HPDE6-E6E7 (cell line): Measurements from ENCODE around the gene LRRC49.
"Not testable (repeated sequence)": the region's sequence is repeated elsewhere in the genome, so short reads cannot be mapped to it uniquely, and the experiment has no call there.

ENCODE experiments used
- DNase-seq: peaks from one replicate; pipeline ENCODE4 v3.0.0; 2011; ENCODE audit warnings: missing footprints; ENCODE audit errors: extremely low spot score

LRRC49 gene

GRCh38 chr15:70892002-70892911 is at the start of gene LRRC49, which contains the start of gene THAP10:
LRRC49 (plus strand) TSS chr15:70892826; CDS start chr15:70892895, 69 bp downstream.
THAP10 (minus strand) TSS chr15:70892433; CDS start chr15:70892272, 161 bp downstream.
- peak; percentile 70 for DNase-seq

GRCh38 chr15:70845602-70846360 is 46.8 kb upstream of the LRRC49 start:
- DNase-seq = no peak

GRCh38 chr15:70851889-70852288 is 40.7 kb upstream of the LRRC49 start:
- no peak for DNase-seq

GRCh38 chr15:70852501-70853317 is 39.9 kb upstream of the LRRC49 start:
- peak; percentile 52 for DNase-seq

GRCh38 chr15:70853318-70853972 is 39.2 kb upstream of the LRRC49 start:
- DNase-seq = peak; percentile 63

GRCh38 chr15:70853973-70854665 is 38.5 kb upstream of the LRRC49 start, which contains the start of gene LARP6:
LARP6 (minus strand) TSS chr15:70854157; CDS start chr15:70854088, 69 bp downstream.
- DNase-seq = peak; percentile 20

GRCh38 chr15:70854666-70854976 is 38.0 kb upstream of the LRRC49 start:
- DNase-seq = peak; percentile 17

GRCh38 chr15:70855764-70856163 is 36.9 kb upstream of the LRRC49 start:
- DNase-seq = no peak

GRCh38 chr15:70856177-70856883 is 36.3 kb upstream of the LRRC49 start:
- DNase-seq = no peak

GRCh38 chr15:70856884-70857561 is 35.6 kb upstream of the LRRC49 start:
- peak; percentile 39 for DNase-seq

GRCh38 chr15:70857562-70858285 is 34.9 kb upstream of the LRRC49 start:
- no peak for DNase-seq

GRCh38 chr15:70858614-70859321 is 33.9 kb upstream of the LRRC49 start:
- DNase-seq = not testable (repeated sequence)

GRCh38 chr15:70859322-70859908 is 33.2 kb upstream of the LRRC49 start:
- no peak for DNase-seq

GRCh38 chr15:70859998-70860397 is 32.6 kb upstream of the LRRC49 start:
- no peak for DNase-seq

GRCh38 chr15:70863450-70864218 is 29.0 kb upstream of the LRRC49 start:
- peak; percentile 73 for DNase-seq

- no peak for DNase-seq
Observed at GRCh38 chr15:70866982-70867641, 25.5 kb upstream of the LRRC49 start.
